ENCODE results near the gene PROX1.

PROX1 gene

GRCh38 chr1:214067853-214068703 is 80.3 kb downstream of the PROX1 start:
- Histone ChIP-seq H3F3A (ENCODE audit: insufficient read depth, low read length) (no peaks in the 10 kb centered on the region), H2AFZ (ENCODE audit: low read length) (no peak overlapping the region), H3K4me2 (ENCODE audit: low read length) (no peak overlapping the region), H3K9me3 (ENCODE audit: low read length) (no peaks in the 10 kb centered on the region), H3K4me1 (ENCODE audit: insufficient read depth, low read length, severe bottlenecking) (no peaks in the 10 kb centered on the region), H3K9ac (ENCODE audit: low read length) (no peak overlapping the region), H4K20me1 (ENCODE audit: insufficient read depth, low read length) (no peaks in the 10 kb centered on the region), H3K27ac (ENCODE audit: low read depth, low read length, poor library complexity, severe bottlenecking) (no peak overlapping the region), H3K36me3 (ENCODE audit: insufficient read depth, low read length) (no peaks in the 10 kb centered on the region), H3K9me2 (ENCODE audit: low read depth, low read length) (no peaks in the 10 kb centered on the region), H3K79me2 (ENCODE audit: insufficient read depth, low read length) (no peaks in the 10 kb centered on the region), H3K4me3 (ENCODE audit: low read depth, low read length, poor library complexity, severe bottlenecking) (no peak overlapping the region), H3K27me3 (ENCODE audit: insufficient read depth, low read length) (no peaks in the 10 kb centered on the region)
- no peak for TF ChIP-seq CTCF (IDR thresholded peaks at IDR 0.05; ENCODE audit: low read length)
- TF ChIP-seq EZH2 (IDR thresholded peaks at IDR 0.05; ENCODE audit: borderline replicate concordance, low read length) = no peak

- no peaks in the 10 kb centered on the region for H3K27me3 ChIP-seq (ENCODE audit: insufficient read depth, low read length)
- H3K4me2 ChIP-seq (ENCODE audit: low read length) = no peak overlapping the region
- no peaks in the 10 kb centered on the region for H3K4me1 ChIP-seq (ENCODE audit: insufficient read depth, low read length, severe bottlenecking)
- no peak for TF ChIP-seq EZH2 (IDR thresholded peaks at IDR 0.05; ENCODE audit: borderline replicate concordance, low read length)
- no peak for TF ChIP-seq CTCF (IDR thresholded peaks at IDR 0.05; ENCODE audit: low read length)
- H3K9ac ChIP-seq (ENCODE audit: low read length) = no peak overlapping the region
- H3K4me3 ChIP-seq (ENCODE audit: low read depth, low read length, poor library complexity, severe bottlenecking) = no peak overlapping the region
- H3K36me3 ChIP-seq (ENCODE audit: insufficient read depth, low read length) = no peaks in the 10 kb centered on the region
- no peaks in the 10 kb centered on the region for H4K20me1 ChIP-seq (ENCODE audit: insufficient read depth, low read length)
- H3K27ac ChIP-seq (ENCODE audit: low read depth, low read length, poor library complexity, severe bottlenecking) = no peak overlapping the region
- no peak overlapping the region for H2AFZ ChIP-seq (ENCODE audit: low read length)
- no peaks in the 10 kb centered on the region for H3K9me2 ChIP-seq (ENCODE audit: low read depth, low read length)
- no peaks in the 10 kb centered on the region for H3K9me3 ChIP-seq (ENCODE audit: low read length)
- no peaks in the 10 kb centered on the region for H3F3A ChIP-seq (ENCODE audit: insufficient read depth, low read length)
- H3K79me2 ChIP-seq (ENCODE audit: insufficient read depth, low read length) = no peaks in the 10 kb centered on the region
Measured at GRCh38 chr1:214068979-214069378, 81.2 kb downstream of the PROX1 start.

- Histone ChIP-seq H3K79me2 (ENCODE audit: insufficient read depth, low read length) (no peaks in the 10 kb centered on the region), H3K36me3 (ENCODE audit: insufficient read depth, low read length) (no peaks in the 10 kb centered on the region), H3K4me3 (ENCODE audit: low read depth, low read length, poor library complexity, severe bottlenecking) (no peak overlapping the region), H3K9me3 (ENCODE audit: low read length) (no peaks in the 10 kb centered on the region), H3K9ac (ENCODE audit: low read length) (no peak overlapping the region), H3K4me1 (ENCODE audit: insufficient read depth, low read length, severe bottlenecking) (no peaks in the 10 kb centered on the region), H4K20me1 (ENCODE audit: insufficient read depth, low read length) (no peaks in the 10 kb centered on the region), H3F3A (ENCODE audit: insufficient read depth, low read length) (no peaks in the 10 kb centered on the region), H2AFZ (ENCODE audit: low read length) (no peak overlapping the region), H3K27me3 (ENCODE audit: insufficient read depth, low read length) (no peaks in the 10 kb centered on the region), H3K9me2 (ENCODE audit: low read depth, low read length) (no peaks in the 10 kb centered on the region), H3K4me2 (ENCODE audit: low read length) (no peak overlapping the region), H3K27ac (ENCODE audit: low read depth, low read length, poor library complexity, severe bottlenecking) (no peak overlapping the region)
- TF ChIP-seq EZH2 (IDR thresholded peaks at IDR 0.05; ENCODE audit: borderline replicate concordance, low read length) = no peak
Measured at GRCh38 chr1:214071469-214071868, 83.7 kb downstream of the PROX1 start.
